ENCODE results near the gene ATRN. TPM values are rescaled to one million over a fixed set of nuclear protein-coding genes. Genes with fewer than 3 reads are reported as not detected.

Gene ATRN
- total RNA-seq, 1 experiment from 2014 or later, result 19.9 TPM

DNA sequence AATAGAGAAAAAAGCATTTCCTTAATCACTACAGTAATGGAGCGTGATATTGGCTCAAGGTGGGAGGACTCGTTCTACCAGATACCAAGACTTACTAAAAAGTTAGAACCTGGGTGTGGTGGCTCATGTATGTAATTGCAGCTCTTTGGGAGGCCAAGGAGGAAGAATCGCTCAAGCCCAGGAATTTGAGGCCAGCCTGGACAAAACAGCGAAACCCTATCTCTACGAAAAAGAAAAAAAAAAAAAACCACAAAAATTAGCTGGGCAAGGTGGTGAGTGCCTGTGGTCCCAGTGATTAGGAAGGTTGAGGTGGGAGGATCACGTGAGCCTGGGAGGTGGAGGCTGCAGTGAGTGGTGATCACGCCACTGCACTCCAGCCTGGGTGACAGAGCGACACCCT is 24.0 kb upstream of the ATRN start (continued):
- TF ChIP-seq ZNF396 (CRISPR knock-in tag; IDR thresholded peaks at IDR 0.05; ENCODE audit: borderline replicate concordance), result no peak
- TF ChIP-seq OVOL2 (CRISPR knock-in tag; IDR thresholded peaks at IDR 0.05; ENCODE audit: borderline replicate concordance), result no peak

DNA sequence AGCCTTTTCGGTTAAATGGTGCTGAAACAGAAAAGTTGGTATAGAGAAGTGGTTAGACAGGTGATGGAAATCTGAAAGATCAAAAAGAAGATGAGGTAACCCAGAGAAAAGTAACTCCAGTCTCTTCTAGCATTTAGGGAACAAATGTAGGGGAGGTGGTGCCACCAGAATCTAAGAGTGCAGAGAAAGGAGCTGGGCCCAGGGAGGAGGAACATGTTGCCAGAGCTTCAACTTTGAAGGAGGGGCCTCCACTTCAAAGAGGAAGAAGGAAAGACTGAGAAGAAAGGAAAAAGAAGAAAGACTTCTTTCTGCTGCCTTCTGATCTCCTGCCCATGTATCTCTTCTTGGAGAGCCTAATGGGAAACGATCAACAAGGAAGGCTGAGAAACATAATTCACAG is 23.5 kb upstream of the ATRN start:
- H3K4me1 Mint-ChIP-seq, result peaks cover 2% of the 10 kb centered on the region; the same call in 1 of the 2 replicates
- no peak overlapping the region for H3K4me3 Mint-ChIP-seq
- ChIA-PET CTCF (no interaction called here), POLR2A (interaction anchor here (0.6 kb wide), 1 partner anchor 224 kb away, joined by 4 read pairs; no protein-coding TSS in a partner anchor)
- DNase-seq (ENCODE audit: low spot score) (no peak), ATAC-seq (no peak)
- no peaks in the 10 kb centered on the region for H3K36me3 Mint-ChIP-seq
- no peaks in the 10 kb centered on the region for H3K9me3 Mint-ChIP-seq
- H3K27ac Mint-ChIP-seq, result no peak overlapping the region
- no peak for TF ChIP-seq JAZF1 (CRISPR knock-in tag; IDR thresholded peaks at IDR 0.05)
- no peak for TF ChIP-seq PRDM15 (CRISPR knock-in tag; IDR thresholded peaks at IDR 0.05)
- no peak for TF ChIP-seq ZNF671 (CRISPR knock-in tag; IDR thresholded peaks at IDR 0.05)
- no peak for TF ChIP-seq SOX15 (CRISPR knock-in tag; IDR thresholded peaks at IDR 0.05)
- TF ChIP-seq, protein P1, sequence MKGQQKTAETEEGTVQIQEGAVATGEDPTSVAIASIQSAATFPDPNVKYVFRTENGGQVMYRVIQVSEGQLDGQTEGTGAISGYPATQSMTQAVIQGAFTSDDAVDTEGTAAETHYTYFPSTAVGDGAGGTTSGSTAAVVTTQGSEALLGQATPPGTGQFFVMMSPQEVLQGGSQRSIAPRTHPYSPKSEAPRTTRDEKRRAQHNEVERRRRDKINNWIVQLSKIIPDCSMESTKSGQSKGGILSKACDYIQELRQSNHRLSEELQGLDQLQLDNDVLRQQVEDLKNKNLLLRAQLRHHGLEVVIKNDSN (CRISPR knock-in tag; IDR thresholded peaks at IDR 0.05), result no peak
- no peak for TF ChIP-seq CREB1 (CRISPR knock-in tag; IDR thresholded peaks at IDR 0.05)
- TF ChIP-seq CREM (CRISPR knock-in tag; IDR thresholded peaks at IDR 0.05), result no peak
- peaks cover 2% of the 10 kb centered on the region; the same call in 1 of the 2 replicates for H3K27me3 Mint-ChIP-seq (ENCODE audit: low read depth)

GRCh38 chr20:3449319-3449718 is 21.5 kb upstream of the ATRN start:
- peak; percentile 60 for ATAC-seq
- TF ChIP-seq PRRX2 (CRISPR knock-in tag; IDR thresholded peaks at IDR 0.05) (no peak), CBFB (CRISPR knock-in tag; IDR thresholded peaks at IDR 0.05; ENCODE audit: low read depth) (no peak), FOXP4 (CRISPR knock-in tag; IDR thresholded peaks at IDR 0.05) (no peak)
- TF ChIP-seq, protein P2, sequence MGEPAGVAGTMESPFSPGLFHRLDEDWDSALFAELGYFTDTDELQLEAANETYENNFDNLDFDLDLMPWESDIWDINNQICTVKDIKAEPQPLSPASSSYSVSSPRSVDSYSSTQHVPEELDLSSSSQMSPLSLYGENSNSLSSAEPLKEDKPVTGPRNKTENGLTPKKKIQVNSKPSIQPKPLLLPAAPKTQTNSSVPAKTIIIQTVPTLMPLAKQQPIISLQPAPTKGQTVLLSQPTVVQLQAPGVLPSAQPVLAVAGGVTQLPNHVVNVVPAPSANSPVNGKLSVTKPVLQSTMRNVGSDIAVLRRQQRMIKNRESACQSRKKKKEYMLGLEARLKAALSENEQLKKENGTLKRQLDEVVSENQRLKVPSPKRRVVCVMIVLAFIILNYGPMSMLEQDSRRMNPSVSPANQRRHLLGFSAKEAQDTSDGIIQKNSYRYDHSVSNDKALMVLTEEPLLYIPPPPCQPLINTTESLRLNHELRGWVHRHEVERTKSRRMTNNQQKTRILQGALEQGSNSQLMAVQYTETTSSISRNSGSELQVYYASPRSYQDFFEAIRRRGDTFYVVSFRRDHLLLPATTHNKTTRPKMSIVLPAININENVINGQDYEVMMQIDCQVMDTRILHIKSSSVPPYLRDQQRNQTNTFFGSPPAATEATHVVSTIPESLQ (CRISPR knock-in tag; IDR thresholded peaks at IDR 0.05), result no peak
- H3K27me3 Mint-ChIP-seq (ENCODE audit: low read depth), result peaks cover 2% of the 10 kb centered on the region; the same call in 1 of the 2 replicates
- ChIA-PET POLR2A (no interaction called here), CTCF (no interaction called here)
- H3K4me3 Mint-ChIP-seq, result no peak overlapping the region
- no peaks in the 10 kb centered on the region for H3K9me3 Mint-ChIP-seq
- H3K36me3 Mint-ChIP-seq, result no peaks in the 10 kb centered on the region
- DNase-seq (ENCODE audit: low spot score), result no peak
- no peak overlapping the region for H3K27ac Mint-ChIP-seq
- H3K4me1 Mint-ChIP-seq, result peaks cover 2% of the 10 kb centered on the region; the same call in 1 of the 2 replicates

GRCh38 chr20:3452136-3452535 is 18.7 kb upstream of the ATRN start:
- DNase-seq (ENCODE audit: low spot score) (no peak), ATAC-seq (no peak)
- Mint-ChIP-seq H3K9me3 (no peaks in the 10 kb centered on the region), H3K27ac (no peak overlapping the region), H3K36me3 (no peaks in the 10 kb centered on the region), H3K4me3 (no peak overlapping the region), H3K4me1 (peaks cover 6% of the 10 kb centered on the region), H3K27me3 (ENCODE audit: low read depth) (no peaks in the 10 kb centered on the region; the same call in 1 of the 2 replicates)
- ChIA-PET CTCF (interaction anchor here (0.9 to 1.0 kb wide), 2 partner anchors 111 to 135 kb away, joined by 3 to 4 read pairs; no protein-coding TSS in a partner anchor), POLR2A (no interaction called here)
- TF ChIP-seq ZNF138 (CRISPR knock-in tag; conservative IDR thresholded peaks at IDR 0.05) (no peak), ZNF423 (CRISPR knock-in tag; IDR thresholded peaks at IDR 0.05) (no peak), USF2 (CRISPR knock-in tag; IDR thresholded peaks at IDR 0.05) (no peak), ZNF121 (CRISPR knock-in tag; IDR thresholded peaks at IDR 0.05) (no peak), ZNF232 (CRISPR knock-in tag; IDR thresholded peaks at IDR 0.05) (no peak)
- TF ChIP-seq, protein P3, sequence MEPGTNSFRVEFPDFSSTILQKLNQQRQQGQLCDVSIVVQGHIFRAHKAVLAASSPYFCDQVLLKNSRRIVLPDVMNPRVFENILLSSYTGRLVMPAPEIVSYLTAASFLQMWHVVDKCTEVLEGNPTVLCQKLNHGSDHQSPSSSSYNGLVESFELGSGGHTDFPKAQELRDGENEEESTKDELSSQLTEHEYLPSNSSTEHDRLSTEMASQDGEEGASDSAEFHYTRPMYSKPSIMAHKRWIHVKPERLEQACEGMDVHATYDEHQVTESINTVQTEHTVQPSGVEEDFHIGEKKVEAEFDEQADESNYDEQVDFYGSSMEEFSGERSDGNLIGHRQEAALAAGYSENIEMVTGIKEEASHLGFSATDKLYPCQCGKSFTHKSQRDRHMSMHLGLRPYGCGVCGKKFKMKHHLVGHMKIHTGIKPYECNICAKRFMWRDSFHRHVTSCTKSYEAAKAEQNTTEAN (CRISPR knock-in tag; IDR thresholded peaks at IDR 0.05), result no peak
